ENCODE measurements around the gene EME2.
A peak's percentile ranks its signal among the peaks of the same experiment; 100 is the strongest.

The EME2 gene

GRCh38 chr16:1749152-1750117, 23.2 kb upstream of the EME2 start:
- WGBS = 95% methylated on average over 26 of the region's 29 CpGs
- no peak for DNase-seq

GRCh38 chr16:1751946-1752345, 20.7 kb upstream of the EME2 start:
- no peak for DNase-seq
- Histone ChIP-seq H3K27me3 (ENCODE audit: control insufficient read depth in 1 of 2, insufficient read depth in 1 of 2, low read length in 2 of 2) (no peaks in the 10 kb centered on the region), H2AFZ (ENCODE audit: low read depth, low read length) (no peak overlapping the region), H3K23ac (ENCODE audit: low read length in 2 of 2) (no peak overlapping the region), H4K91ac (ENCODE audit: low read length) (no peak overlapping the region), H3K14ac (ENCODE audit: low read length in 2 of 2) (no peak overlapping the region), H3K18ac (ENCODE audit: low read depth in 1 of 2, low read length in 2 of 2) (no peak overlapping the region), H3K27ac (ENCODE audit: low read length, poor library complexity, severe bottlenecking) (no peak overlapping the region), H3K9me3 (ENCODE audit: control insufficient read depth, low read length) (no peaks in the 10 kb centered on the region), H3K79me1 (replicated peaks; ENCODE audit: low read length, poor library complexity, severe bottlenecking) (peaks cover 43% of the 10 kb centered on the region), H2BK5ac (ENCODE audit: low read depth, low read length, poor library complexity, severe bottlenecking) (no peak overlapping the region), H4K8ac (ENCODE audit: low read length) (no peak overlapping the region), H3K4me1 (ENCODE audit: control insufficient read depth, insufficient read depth, low read depth, low read length) (peaks cover 4% of the 10 kb centered on the region), H3K9ac (ENCODE audit: low read length) (no peak overlapping the region), H3K4ac (ENCODE audit: low read depth in 1 of 2, low read length in 2 of 2) (no peak overlapping the region), H2AK5ac (ENCODE audit: low read length, severe bottlenecking) (no peak overlapping the region), H2BK15ac (ENCODE audit: low read depth, poor library complexity, severe bottlenecking) (no peak overlapping the region), H3K4me3 (ENCODE audit: insufficient read depth in 1 of 2, low read depth in 1 of 2, low read length in 2 of 2) (no peak overlapping the region), H3K36me3 (ENCODE audit: control insufficient read depth in 1 of 2, insufficient read depth in 2 of 2, low read depth in 1 of 2, low read length in 2 of 2) (peaks cover 73 to 83% of the 10 kb centered on the region in 2 experiments), H3K4me2 (ENCODE audit: low read length, poor library complexity, severe bottlenecking) (no peak overlapping the region), H2BK12ac (ENCODE audit: low read length in 2 of 2) (no peak overlapping the region), H2BK120ac (ENCODE audit: low read depth, low read length) (no peak overlapping the region)
- 97% methylated on average over 16 of the region's 16 CpGs for WGBS

More at GRCh38 chr16:1749152-1750117, 23.2 kb upstream of the EME2 start:
- Histone ChIP-seq H3K4ac (ENCODE audit: low read depth in 1 of 2, low read length in 2 of 2) (no peak overlapping the region), H3K18ac (ENCODE audit: low read depth in 1 of 2, low read length in 2 of 2) (no peak overlapping the region), H4K8ac (ENCODE audit: low read length) (no peak overlapping the region), H2AFZ (ENCODE audit: low read depth, low read length) (no peak overlapping the region), H2BK5ac (ENCODE audit: low read depth, low read length, poor library complexity, severe bottlenecking) (no peak overlapping the region), H3K14ac (ENCODE audit: low read length in 2 of 2) (no peak overlapping the region), H3K4me1 (ENCODE audit: control insufficient read depth, insufficient read depth, low read depth, low read length) (peaks cover 22% of the 10 kb centered on the region), H3K36me3 (ENCODE audit: control insufficient read depth in 1 of 2, insufficient read depth in 2 of 2, low read depth in 1 of 2, low read length in 2 of 2) (peaks cover 73 to 82% of the 10 kb centered on the region in 2 experiments), H3K23ac (ENCODE audit: low read length in 2 of 2) (no peak overlapping the region), H4K91ac (ENCODE audit: low read length) (no peak overlapping the region), H3K4me3 (ENCODE audit: insufficient read depth in 1 of 2, low read depth in 1 of 2, low read length in 2 of 2) (no peak overlapping the region), H2AK5ac (ENCODE audit: low read length, severe bottlenecking) (no peak overlapping the region), H2BK12ac (ENCODE audit: low read length in 2 of 2) (no peak overlapping the region), H3K79me1 (replicated peaks; ENCODE audit: low read length, poor library complexity, severe bottlenecking) (peaks cover 35% of the 10 kb centered on the region), H3K27ac (ENCODE audit: low read length, poor library complexity, severe bottlenecking) (no peak overlapping the region), H2BK15ac (ENCODE audit: low read depth, poor library complexity, severe bottlenecking) (no peak overlapping the region), H3K9ac (ENCODE audit: low read length) (peak overlapping the region; percentile 2), H3K27me3 (ENCODE audit: control insufficient read depth in 1 of 2, insufficient read depth in 1 of 2, low read length in 2 of 2) (no peaks in the 10 kb centered on the region), H3K4me2 (ENCODE audit: low read length, poor library complexity, severe bottlenecking) (no peak overlapping the region), H2BK120ac (ENCODE audit: low read depth, low read length) (no peak overlapping the region), H3K9me3 (ENCODE audit: control insufficient read depth, low read length) (no peaks in the 10 kb centered on the region)

DNA sequence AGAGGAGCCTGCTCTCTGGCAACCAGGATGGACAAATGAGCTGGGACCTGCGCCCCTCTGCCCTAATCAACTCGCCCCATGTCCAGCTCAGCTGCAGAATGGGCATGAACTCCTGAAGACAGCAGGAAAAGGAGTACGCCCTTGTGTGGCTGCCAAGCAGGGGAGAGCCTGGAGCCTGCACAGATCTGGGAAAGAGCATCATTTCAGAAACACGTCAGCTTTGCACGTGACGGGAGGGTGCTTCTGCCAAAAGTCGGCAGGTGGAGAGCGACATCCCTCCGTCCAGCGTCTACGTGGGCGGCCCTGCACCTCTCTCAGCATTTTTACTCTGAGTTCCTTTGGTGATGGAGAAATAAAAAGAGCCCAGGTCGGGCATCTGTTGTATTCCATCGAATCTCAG, 19.8 kb upstream of the EME2 start:
- Histone ChIP-seq H3K14ac (ENCODE audit: low read length in 2 of 2) (no peak overlapping the region), H2BK5ac (ENCODE audit: low read depth, low read length, poor library complexity, severe bottlenecking) (no peak overlapping the region), H3K23ac (ENCODE audit: low read length in 2 of 2) (no peak overlapping the region), H3K27ac (ENCODE audit: low read length, poor library complexity, severe bottlenecking) (no peak overlapping the region), H2BK12ac (ENCODE audit: low read length in 2 of 2) (no peak overlapping the region), H4K8ac (ENCODE audit: low read length) (no peak overlapping the region), H3K36me3 (ENCODE audit: control insufficient read depth in 1 of 2, insufficient read depth in 2 of 2, low read depth in 1 of 2, low read length in 2 of 2) (peaks cover 70 to 75% of the 10 kb centered on the region in 2 experiments), H3K4me2 (ENCODE audit: low read length, poor library complexity, severe bottlenecking) (no peak overlapping the region), H3K4me1 (ENCODE audit: control insufficient read depth, insufficient read depth, low read depth, low read length) (no peaks in the 10 kb centered on the region), H3K4ac (ENCODE audit: low read depth in 1 of 2, low read length in 2 of 2) (no peak overlapping the region), H2BK120ac (ENCODE audit: low read depth, low read length) (no peak overlapping the region), H3K9me3 (ENCODE audit: control insufficient read depth, low read length) (no peaks in the 10 kb centered on the region), H3K4me3 (ENCODE audit: insufficient read depth in 1 of 2, low read depth in 1 of 2, low read length in 2 of 2) (no peak overlapping the region), H3K79me1 (replicated peaks; ENCODE audit: low read length, poor library complexity, severe bottlenecking) (peaks cover 45% of the 10 kb centered on the region), H3K27me3 (ENCODE audit: control insufficient read depth in 1 of 2, insufficient read depth in 1 of 2, low read length in 2 of 2) (no peaks in the 10 kb centered on the region), H3K9ac (ENCODE audit: low read length) (no peak overlapping the region), H2AFZ (ENCODE audit: low read depth, low read length) (no peak overlapping the region), H4K91ac (ENCODE audit: low read length) (no peak overlapping the region), H2BK15ac (ENCODE audit: low read depth, poor library complexity, severe bottlenecking) (no peak overlapping the region), H2AK5ac (ENCODE audit: low read length, severe bottlenecking) (no peak overlapping the region), H3K18ac (ENCODE audit: low read depth in 1 of 2, low read length in 2 of 2) (no peak overlapping the region)
- WGBS = 98% methylated on average over 14 of the region's 14 CpGs
- DNase-seq = no peak

- Histone ChIP-seq H3K79me1 (replicated peaks; ENCODE audit: low read length, poor library complexity, severe bottlenecking) (peaks cover 42% of the 10 kb centered on the region), H2BK5ac (ENCODE audit: low read depth, low read length, poor library complexity, severe bottlenecking) (no peak overlapping the region), H3K18ac (ENCODE audit: low read depth in 1 of 2, low read length in 2 of 2) (no peak overlapping the region), H2AK5ac (ENCODE audit: low read length, severe bottlenecking) (no peak overlapping the region), H3K36me3 (ENCODE audit: control insufficient read depth in 1 of 2, insufficient read depth in 2 of 2, low read depth in 1 of 2, low read length in 2 of 2) (peaks cover 70 to 72% of the 10 kb centered on the region in 2 experiments), H2BK120ac (ENCODE audit: low read depth, low read length) (no peak overlapping the region), H3K9me3 (ENCODE audit: control insufficient read depth, low read length) (no peaks in the 10 kb centered on the region), H3K4me3 (ENCODE audit: insufficient read depth in 1 of 2, low read depth in 1 of 2, low read length in 2 of 2) (no peak overlapping the region), H3K4me1 (ENCODE audit: control insufficient read depth, insufficient read depth, low read depth, low read length) (no peaks in the 10 kb centered on the region), H3K9ac (ENCODE audit: low read length) (no peak overlapping the region), H2BK15ac (ENCODE audit: low read depth, poor library complexity, severe bottlenecking) (no peak overlapping the region), H3K4ac (ENCODE audit: low read depth in 1 of 2, low read length in 2 of 2) (no peak overlapping the region), H2BK12ac (ENCODE audit: low read length in 2 of 2) (no peak overlapping the region), H3K4me2 (ENCODE audit: low read length, poor library complexity, severe bottlenecking) (no peak overlapping the region), H3K23ac (ENCODE audit: low read length in 2 of 2) (no peak overlapping the region), H4K91ac (ENCODE audit: low read length) (no peak overlapping the region), H3K27ac (ENCODE audit: low read length, poor library complexity, severe bottlenecking) (no peak overlapping the region), H3K14ac (ENCODE audit: low read length in 2 of 2) (no peak overlapping the region), H2AFZ (ENCODE audit: low read depth, low read length) (no peak overlapping the region), H4K8ac (ENCODE audit: low read length) (no peak overlapping the region), H3K27me3 (ENCODE audit: control insufficient read depth in 1 of 2, insufficient read depth in 1 of 2, low read length in 2 of 2) (no peaks in the 10 kb centered on the region)
- no peak for DNase-seq
- WGBS = 99% methylated on average over 12 of the region's 12 CpGs
These were observed 18.4 kb upstream of the EME2 start for GRCh38 chr16:1754204-1754603.
